Liver (tissue), 9 donors: ENCODE data around the gene EXOC4. TPM values are rescaled to one million over a fixed set of nuclear protein-coding genes. Genes with fewer than 3 reads are reported as not detected.

Experiments used
- DNase-seq: peaks from one replicate; pipeline ENCODE4 v3.0.0-alpha.2; 2017; ENCODE audit warnings: low spot score
- H3K27ac ChIP-seq, 2 donors: one replicate each; pipeline ENCODE4 v1.7.0; 2013; ENCODE audit warnings: inconsistent platforms in 2 of 2, low read length in 2 of 2, control low read depth in 1 of 2, low read depth in 1 of 2, mild to moderate bottlenecking in 1 of 2
- H3K27me3 ChIP-seq, 4 donors: one replicate each; pipeline versions ENCODE4 v1.6.1 to v1.7.0; 2013; ENCODE audit warnings: low read length in 3 of 4, inconsistent platforms in 1 of 4, mild to moderate bottlenecking in 1 of 4, moderate library complexity in 1 of 4; ENCODE audit not compliant: control insufficient read depth in 4 of 4, insufficient read depth in 4 of 4
- H3K36me3 ChIP-seq, 4 donors: one replicate each; pipeline versions ENCODE4 v1.6.1 to v1.7.0; 2013; ENCODE audit warnings: low read length in 3 of 4, mild to moderate bottlenecking in 3 of 4, low read depth in 1 of 4, moderate library complexity in 1 of 4; ENCODE audit not compliant: control insufficient read depth in 4 of 4, insufficient read depth in 3 of 4
- H3K4me1 ChIP-seq, 4 donors: one replicate each; pipeline versions ENCODE4 v1.6.1 to v1.7.0; 2013; ENCODE audit warnings: low read length in 3 of 4, mild to moderate bottlenecking in 3 of 4, moderate library complexity in 1 of 4; ENCODE audit not compliant: control insufficient read depth in 4 of 4, insufficient read depth in 4 of 4
- H3K4me3 ChIP-seq, 3 donors: one replicate each; pipeline versions ENCODE4 v1.6.1 to v1.7.0; 2013; ENCODE audit warnings: low read length in 3 of 3, control low read depth in 1 of 3, low read depth in 1 of 3, mild to moderate bottlenecking in 1 of 3
- H3K9ac ChIP-seq, 2 donors: one replicate each; pipeline ENCODE4 v1.7.0; 2013; ENCODE audit warnings: low read length in 2 of 2, mild to moderate bottlenecking in 2 of 2, moderate library complexity in 2 of 2, control low read depth in 1 of 2, low read depth in 1 of 2
- H3K9me3 ChIP-seq, 4 donors: one replicate each; pipeline versions ENCODE4 v1.6.1 to v1.7.0; 2013; ENCODE audit warnings: low read length in 3 of 4; ENCODE audit not compliant: control insufficient read depth in 4 of 4
- ATF3 ChIP-seq: IDR thresholded peaks from 2 replicates; pipeline ENCODE4 v1.6.1; 2016; ENCODE audit warnings: antibody characterized with exemption
- CTCF ChIP-seq: fragments of 150-350 bp; IDR thresholded peaks from 2 replicates; pipeline ENCODE4 v1.5.1; 2017; ENCODE audit warnings: improper control_type of control experiment, low read depth, low read length; ENCODE audit not compliant: missing input control
- EGR1 ChIP-seq, 2 donors: IDR thresholded peaks; 2 replicates each; pipeline ENCODE4 v1.6.1; 2016 to 2018; ENCODE audit warnings: antibody characterized with exemption in 2 of 2, low read depth in 2 of 2
- FOXA1 ChIP-seq: IDR thresholded peaks from 2 replicates; pipeline ENCODE4 v1.6.1; 2016; ENCODE audit warnings: antibody characterized with exemption
- FOXA2 ChIP-seq: IDR thresholded peaks from 2 replicates; pipeline ENCODE4 v1.6.1; 2016; ENCODE audit warnings: antibody characterized with exemption
- GABPA ChIP-seq, 2 donors: IDR thresholded peaks in 1 of 2; conservative IDR thresholded peaks in 1 of 2; 2 replicates each; pipeline ENCODE4 v1.6.1; 2016; ENCODE audit warnings: antibody characterized with exemption in 2 of 2, mild to moderate bottlenecking in 1 of 2, moderate library complexity in 1 of 2
- HNF4A ChIP-seq, 2 donors: conservative IDR thresholded peaks; 2 replicates each; pipeline ENCODE4 v1.6.1; 2016; ENCODE audit warnings: antibody characterized with exemption in 2 of 2, mild to moderate bottlenecking in 2 of 2
- HNF4G ChIP-seq: IDR thresholded peaks from 2 replicates; pipeline ENCODE4 v1.6.1; 2016; ENCODE audit warnings: antibody characterized with exemption
- JUND ChIP-seq, 2 donors: IDR thresholded peaks; 2 replicates each; pipeline ENCODE4 v1.6.1; 2016; ENCODE audit warnings: antibody characterized with exemption in 2 of 2
- NR2F2 ChIP-seq: IDR thresholded peaks from 2 replicates; pipeline ENCODE4 v1.6.1; 2016; ENCODE audit warnings: antibody characterized with exemption
- RAD21 ChIP-seq, 2 donors: IDR thresholded peaks; 2 replicates each; pipeline ENCODE4 v1.6.1; 2016; ENCODE audit warnings: antibody characterized with exemption in 2 of 2, mild to moderate bottlenecking in 2 of 2
- SP1 ChIP-seq: IDR thresholded peaks from 2 replicates; pipeline ENCODE4 v1.6.1; 2018; ENCODE audit warnings: antibody characterized with exemption, mild to moderate bottlenecking
- ZBTB33 ChIP-seq: IDR thresholded peaks from 2 replicates; pipeline ENCODE4 v1.6.1; 2016; ENCODE audit warnings: antibody characterized with exemption
- WGBS: extraction: QIAGEN DNeasy Blood & Tissue Kit; methylation state at CpG from one replicate; pipeline ENCODE4 v1.1.7; 2013; 5-methylcytosine and 5-hydroxymethylcytosine counted together
- polyA plus RNA-seq, 2 donors: library from polyadenylated mRNA; stranded (reverse) in 1 of 2; unstranded in 1 of 2; fragments of 200-250 nt in 1 of 2; fragments of >200 nt in 1 of 2; fragmentation: Nextera tagmentation in 1 of 2; extraction: Ambion mirVana in 1 of 2; gene quantifications; one replicate each; pipeline versions ENCODE4 v1.2.1 to v1.2.3, GENCODE V29; 2013 to 2015
- total RNA-seq, 2 donors: library from RNA; depleted of rRNA; stranded (reverse); fragments of >200 nt; gene quantifications; one replicate each; pipeline ENCODE4 v1.2.3, GENCODE V29; 2014
- TF ChIP-seq, protein P1 (sequence below): IDR thresholded peaks from 2 replicates; pipeline ENCODE4 v1.6.1; 2016; ENCODE audit warnings: antibody characterized with exemption, mild to moderate bottlenecking
- donor health status: healthy.
- donor health status: healthy.
- donor health status: healthy.
- donor health status: healthy.
- donor health status: healthy.

The EXOC4 gene
- total and polyA plus RNA-seq, 4 donors, result 9.5 to 55.9 (median 23.6) TPM

GRCh38 chr7:133837224-133837623, 584.3 kb downstream of the EXOC4 start:
- Histone ChIP-seq H3K36me3 (peaks cover 0 to 2% (median 0%) of the 10 kb centered on the region in 4 donors), H3K4me3 (no peak overlapping the region), H3K9me3 (peaks cover 0 to 1% (median 0%) of the 10 kb centered on the region in 4 donors), H3K9ac (no peak overlapping the region), H3K27me3 (no peaks in the 10 kb centered on the region), H3K27ac (no peak overlapping the region), H3K4me1 (no peaks in the 10 kb centered on the region)
- no peak for TF ChIP-seq ZBTB33
- no peak for TF ChIP-seq FOXA1
- TF ChIP-seq ATF3, result no peak
- no peak for TF ChIP-seq CTCF
- TF ChIP-seq JUND (IDR thresholded peaks at IDR 0.05), result no peak
- no peak for TF ChIP-seq RAD21 (IDR thresholded peaks at IDR 0.05)
- TF ChIP-seq GABPA (IDR thresholded peaks at IDR 0.05 in 1 of 2, conservative IDR thresholded peaks at IDR 0.05 in 1 of 2), result no peak
- TF ChIP-seq NR2F2, result no peak
- no peak for TF ChIP-seq EGR1 (IDR thresholded peaks at IDR 0.05; ENCODE audit: low read depth in 2 of 2)
- TF ChIP-seq HNF4G, result no peak
- TF ChIP-seq, protein P1, sequence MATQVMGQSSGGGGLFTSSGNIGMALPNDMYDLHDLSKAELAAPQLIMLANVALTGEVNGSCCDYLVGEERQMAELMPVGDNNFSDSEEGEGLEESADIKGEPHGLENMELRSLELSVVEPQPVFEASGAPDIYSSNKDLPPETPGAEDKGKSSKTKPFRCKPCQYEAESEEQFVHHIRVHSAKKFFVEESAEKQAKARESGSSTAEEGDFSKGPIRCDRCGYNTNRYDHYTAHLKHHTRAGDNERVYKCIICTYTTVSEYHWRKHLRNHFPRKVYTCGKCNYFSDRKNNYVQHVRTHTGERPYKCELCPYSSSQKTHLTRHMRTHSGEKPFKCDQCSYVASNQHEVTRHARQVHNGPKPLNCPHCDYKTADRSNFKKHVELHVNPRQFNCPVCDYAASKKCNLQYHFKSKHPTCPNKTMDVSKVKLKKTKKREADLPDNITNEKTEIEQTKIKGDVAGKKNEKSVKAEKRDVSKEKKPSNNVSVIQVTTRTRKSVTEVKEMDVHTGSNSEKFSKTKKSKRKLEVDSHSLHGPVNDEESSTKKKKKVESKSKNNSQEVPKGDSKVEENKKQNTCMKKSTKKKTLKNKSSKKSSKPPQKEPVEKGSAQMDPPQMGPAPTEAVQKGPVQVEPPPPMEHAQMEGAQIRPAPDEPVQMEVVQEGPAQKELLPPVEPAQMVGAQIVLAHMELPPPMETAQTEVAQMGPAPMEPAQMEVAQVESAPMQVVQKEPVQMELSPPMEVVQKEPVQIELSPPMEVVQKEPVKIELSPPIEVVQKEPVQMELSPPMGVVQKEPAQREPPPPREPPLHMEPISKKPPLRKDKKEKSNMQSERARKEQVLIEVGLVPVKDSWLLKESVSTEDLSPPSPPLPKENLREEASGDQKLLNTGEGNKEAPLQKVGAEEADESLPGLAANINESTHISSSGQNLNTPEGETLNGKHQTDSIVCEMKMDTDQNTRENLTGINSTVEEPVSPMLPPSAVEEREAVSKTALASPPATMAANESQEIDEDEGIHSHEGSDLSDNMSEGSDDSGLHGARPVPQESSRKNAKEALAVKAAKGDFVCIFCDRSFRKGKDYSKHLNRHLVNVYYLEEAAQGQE, result no peak
- no peak for TF ChIP-seq SP1
- no peak for DNase-seq

DNA sequence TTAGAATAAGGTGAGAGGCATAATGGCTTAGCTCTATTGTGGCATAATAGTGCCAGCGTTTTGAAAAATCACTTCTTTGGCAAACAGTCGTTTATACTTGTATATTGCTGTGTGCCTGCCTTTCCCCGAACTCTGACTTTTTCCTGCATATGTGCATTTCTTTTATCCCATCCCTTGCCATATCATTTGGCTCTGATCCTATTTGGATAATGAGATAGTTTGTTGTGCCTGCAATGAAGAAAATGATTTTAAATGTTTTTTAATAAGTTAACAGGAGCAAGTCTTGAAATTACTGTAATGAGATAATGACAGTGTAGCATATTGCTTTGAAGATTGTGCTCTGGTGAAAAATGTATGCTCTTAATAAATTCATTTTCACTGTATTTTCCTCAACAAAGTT, 586.2 kb downstream of the EXOC4 start:
- H3K9ac ChIP-seq, result no peak overlapping the region
- no peaks in the 10 kb centered on the region for H3K4me1 ChIP-seq
- DNase-seq, result no peak
- H3K27ac ChIP-seq, result no peak overlapping the region
- H3K36me3 ChIP-seq, result no peaks in the 10 kb centered on the region
- H3K27me3 ChIP-seq, result no peaks in the 10 kb centered on the region
- H3K9me3 ChIP-seq, result no peaks in the 10 kb centered on the region
- 92% methylated on average over 3 of the region's 3 CpGs for WGBS
- TF ChIP-seq, protein P1, result no peak
- no peak for TF ChIP-seq FOXA1
- no peak for TF ChIP-seq HNF4G
- no peak for TF ChIP-seq CTCF
- no peak for TF ChIP-seq SP1
- no peak for TF ChIP-seq GABPA (IDR thresholded peaks at IDR 0.05 in 1 of 2, conservative IDR thresholded peaks at IDR 0.05 in 1 of 2)
- TF ChIP-seq FOXA2, result no peak
- TF ChIP-seq EGR1 (IDR thresholded peaks at IDR 0.05; ENCODE audit: low read depth in 2 of 2), result no peak
- no peak for TF ChIP-seq NR2F2
- TF ChIP-seq JUND (IDR thresholded peaks at IDR 0.05), result no peak
- no peak for TF ChIP-seq HNF4A (conservative IDR thresholded peaks at IDR 0.05)
- no peak overlapping the region for H3K4me3 ChIP-seq
